GM12878 (cell line): ENCODE data around the gene THAP4. TPM values are rescaled to one million over a fixed set of nuclear protein-coding genes. Genes with fewer than 3 reads are reported as not detected.

Experiments used
- ATAC-seq: fragments of 200-7000 bp; cut with Tn5 transposase; 3 replicates; pipeline ENCODE4 v1.9.1; 2020; ENCODE audit warnings: mild to moderate bottlenecking, moderate library complexity
- BruUV-seq: library from RNA; stranded (reverse); fragments of 400-500 nt; replicated peaks from 2 replicates; lab custom pipeline; 2021; lab: Mats Ljungman, UMichigan
- CTCF ChIA-PET: fragments of 300-600 bp; sonication (Branson Sonifier 250); formaldehyde crosslinking; extraction: SDS; loops from one replicate; lab custom pipeline; 2021; ENCODE audit warnings: inconsistent platforms; lab: Yijun Ruan, JAX
- POLR2A ChIA-PET: fragments of 350-600 bp; formaldehyde crosslinking; extraction: SDS; loops from one replicate; lab custom pipeline; 2021; ENCODE audit warnings: inconsistent platforms; lab: Charles Lee
- RAD21 ChIA-PET: fragments of 300-600 bp; sonication (Branson Sonifier 250); formaldehyde crosslinking; loops from one replicate; lab custom pipeline; 2023; ENCODE audit warnings: antibody characterized with exemption; ENCODE audit not compliant: unreplicated experiment; lab: Charles Lee
- SMC1A ChIA-PET: fragments of 300-600 bp; sonication (Branson Sonifier 250); formaldehyde crosslinking; loops from one replicate; lab custom pipeline; 2023; ENCODE audit not compliant: unreplicated experiment, uncharacterized antibody; lab: Charles Lee
- DNase-seq: peaks from one replicate; pipeline ENCODE4 v3.0.0-alpha.2; 2011; ENCODE audit warnings: low read depth, low spot score
- FAIRE-seq: peaks from 3 replicates; lab custom pipeline; 2011; peaks lifted over from hg19 to GRCh38; lab: Jason Lieb, UNC
- H2AFZ ChIP-seq: 2 replicates; pipeline ENCODE4 v1.6.0; 2011; ENCODE audit warnings: low read depth, low read length, control low read depth; ENCODE audit not compliant: control insufficient read depth
- H3K27ac ChIP-seq: 2 replicates; pipeline ENCODE4 v1.5.1; 2011; ENCODE audit warnings: control low read depth; ENCODE audit not compliant: control insufficient read depth, insufficient read depth
- H3K27me3 ChIP-seq, 2 experiments: replicated peaks in 1 of 2; 2 replicates each; pipeline versions ENCODE4 v1.6.0 to v1.6.1; 2011; ENCODE audit warnings: low read length in 1 of 2; ENCODE audit not compliant: control insufficient read depth in 2 of 2, insufficient read depth in 2 of 2
- H3K36me3 ChIP-seq, 2 experiments: 2 replicates each; pipeline ENCODE4 v1.5.1; 2011; ENCODE audit warnings: low read length in 1 of 2; ENCODE audit not compliant: control insufficient read depth in 2 of 2, insufficient read depth in 2 of 2
- H3K4me1 ChIP-seq: 2 replicates; pipeline ENCODE4 v1.6.1; 2011; ENCODE audit warnings: mild to moderate bottlenecking, low read length, moderate library complexity, mixed read lengths; ENCODE audit not compliant: control insufficient read depth, insufficient read depth
- H3K4me2 ChIP-seq: 2 replicates; pipeline ENCODE4 v1.6.0; 2011; ENCODE audit warnings: control low read depth; ENCODE audit not compliant: control insufficient read depth, insufficient read depth
- H3K4me3 ChIP-seq: fragments of 200-600 bp; sonication (generic); 2 replicates; pipeline ENCODE4 v1.5.1; 2016
- H3K79me2 ChIP-seq: 2 replicates; pipeline ENCODE4 v1.6.0; 2011; ENCODE audit warnings: low read length; ENCODE audit not compliant: control insufficient read depth, insufficient read depth
- H3K9ac ChIP-seq: 2 replicates; pipeline ENCODE4 v1.8.0; 2011; ENCODE audit warnings: low read length, control low read depth, mixed read lengths; ENCODE audit not compliant: control insufficient read depth, insufficient read depth
- H3K9me3 ChIP-seq: replicated peaks from 3 replicates; pipeline ENCODE4 v1.5.1; 2011; ENCODE audit warnings: mild to moderate bottlenecking, low read length; ENCODE audit not compliant: control insufficient read depth, insufficient read depth
- H4K20me1 ChIP-seq: 2 replicates; pipeline ENCODE4 v1.6.0; 2011; ENCODE audit not compliant: control insufficient read depth, insufficient read depth
- BMI1 ChIP-seq: fragments of 450-650 bp; IDR thresholded peaks from 2 replicates; pipeline ENCODE4 v1.6.1; 2016; ENCODE audit warnings: mild to moderate bottlenecking, moderate library complexity, borderline replicate concordance
- PAX5 ChIP-seq: IDR thresholded peaks from 2 replicates; pipeline ENCODE4 v1.6.1; 2011; ENCODE audit warnings: low read depth, low read length, borderline replicate concordance
- RAD21 ChIP-seq: IDR thresholded peaks from 2 replicates; pipeline ENCODE4 v1.6.1; 2011; ENCODE audit warnings: mild to moderate bottlenecking, low read depth, low read length, moderate library complexity; ENCODE audit not compliant: insufficient read depth
- WGBS: methylation state at CpG from one replicate; pipeline ENCODE4 v1.1.6; 2016; ENCODE audit warnings: low lambda C conversion rate; ENCODE audit not compliant: insufficient replicate concordance, insufficient coverage; ENCODE audit errors: missing lambda C conversion rate; 5-methylcytosine and 5-hydroxymethylcytosine counted together
- in situ Hi-C: fragments of 300-500 bp; cut with MboI; formaldehyde crosslinking; loops from 9 replicates; pipeline ENCODE4 v1.14.3; 2018; ENCODE audit warnings: mixed read lengths
- intact Hi-C: fragments of 100-400 bp; cut with micrococcal nuclease; formaldehyde crosslinking; loops from one replicate; pipeline ENCODE4 v1.14.2; 2022; ENCODE audit not compliant: unreplicated experiment
- polyA plus RNA-seq, 11 experiments: library from polyadenylated mRNA; depleted of rRNA in 4 of 11; unstranded in 6 of 11; stranded (reverse) in 5 of 11; fragments of >200 nt; fragmentation: Nextera tagmentation in 4 of 11; fragmentation: Illumina TruSeq in 1 of 11; extraction: Ambion mirVana in 4 of 11; extraction: Trizol in 1 of 11; gene quantifications; 1 replicate in 1 of 11; 2 replicates in 10 of 11; pipeline versions ENCODE4 v1.2.1 to v1.2.3, GENCODE V29; 2011 to 2016; ENCODE audit warnings: inconsistent platforms in 2 of 11, missing spikeins in 2 of 11, low read depth in 1 of 11
- total RNA-seq, 4 experiments: library from RNA; depleted of rRNA in 3 of 4; stranded (reverse); fragments of >200 nt in 3 of 4; fragmentation: Illumina TruSeq in 1 of 4; extraction: Trizol in 1 of 4; gene quantifications; 2 replicates each; pipeline versions ENCODE4 v1.2.1 to v1.2.3, GENCODE V29; 2013 to 2021
- TF ChIP-seq, protein P1 (sequence below): fragments of 450-650 bp; formaldehyde crosslinking; IDR thresholded peaks from 2 replicates; pipeline ENCODE4 v1.4.0; 2022; ENCODE audit warnings: mild to moderate bottlenecking, moderate library complexity
- TF ChIP-seq, protein P2 (sequence below), 3 experiments: IDR thresholded peaks in 2 of 3; conservative IDR thresholded peaks in 1 of 3; 2 replicates each; pipeline ENCODE4 v1.5.1; 2011; ENCODE audit warnings: low read depth in 3 of 3, low read length in 3 of 3, mild to moderate bottlenecking in 3 of 3, control low read depth in 2 of 3, moderate library complexity in 2 of 3, inconsistent platforms in 1 of 3, mixed read lengths in 1 of 3; ENCODE audit not compliant: control insufficient read depth in 2 of 3, insufficient read depth in 1 of 3; ENCODE audit errors: extremely low read depth in 1 of 3
- TF ChIP-seq, protein P3 (sequence below): IDR thresholded peaks from 2 replicates; pipeline ENCODE4 v1.6.1; 2011; ENCODE audit warnings: low read depth, low read length, improper control_type of control experiment, borderline replicate concordance
- TF ChIP-seq, protein P4 (sequence below): fragments of 450-650 bp; IDR thresholded peaks from 2 replicates; pipeline ENCODE4 v1.6.1; 2017; ENCODE audit warnings: mild to moderate bottlenecking, low read depth, inconsistent platforms; ENCODE audit not compliant: poor library complexity, severe bottlenecking
- TF ChIP-seq, protein P5 (sequence below): IDR thresholded peaks from 2 replicates; pipeline ENCODE4 v1.6.1; 2012; ENCODE audit warnings: improper control_type of control experiment, low read depth, low read length; ENCODE audit not compliant: insufficient replicate concordance

The THAP4 gene
- total and polyA plus RNA-seq, 10 of the 15 experiments (the other 5 are each of a cell fraction or from before 2014, with no cell fraction given) = 12.9 to 67.7 (median 44.5) TPM

DNA sequence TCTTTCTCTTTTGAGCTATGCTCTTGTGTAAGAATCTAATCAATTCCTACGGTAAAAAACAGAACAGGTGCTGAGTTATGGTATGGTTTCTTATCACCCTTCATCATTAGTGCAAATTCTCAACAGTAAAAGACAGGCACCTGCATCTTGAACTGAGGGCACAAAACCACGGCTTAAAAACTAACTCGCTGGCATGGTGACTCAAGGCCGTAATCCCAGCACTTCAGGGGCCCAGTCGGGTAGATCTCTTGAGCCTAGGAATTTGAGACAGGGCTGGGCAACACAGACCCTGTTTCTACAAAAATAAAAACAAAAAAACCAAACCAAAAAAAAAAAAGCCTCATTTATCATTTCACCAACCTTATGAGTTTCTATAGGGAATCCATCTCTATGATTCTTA, 33.3 kb downstream of the THAP4 start:
- H3K79me2 ChIP-seq = no peaks in the 10 kb centered on the region
- CTCF ChIA-PET = no interaction called here
- in situ Hi-C loops = no loop called here
- no peaks in the 10 kb centered on the region for H3K9me3 ChIP-seq
- H3K4me2 ChIP-seq = no peak overlapping the region
- 88% methylated on average over 5 of the region's 5 CpGs for WGBS
- H4K20me1 ChIP-seq = no peaks in the 10 kb centered on the region
- no peak overlapping the region for H3K4me3 ChIP-seq
- peaks cover 10 to 22% of the 10 kb centered on the region in 2 experiments; a peak in 3 of 4 replicates for H3K36me3 ChIP-seq
- no peak overlapping the region for H3K9ac ChIP-seq
- TF ChIP-seq BMI1 = no peak
- TF ChIP-seq, protein P1, sequence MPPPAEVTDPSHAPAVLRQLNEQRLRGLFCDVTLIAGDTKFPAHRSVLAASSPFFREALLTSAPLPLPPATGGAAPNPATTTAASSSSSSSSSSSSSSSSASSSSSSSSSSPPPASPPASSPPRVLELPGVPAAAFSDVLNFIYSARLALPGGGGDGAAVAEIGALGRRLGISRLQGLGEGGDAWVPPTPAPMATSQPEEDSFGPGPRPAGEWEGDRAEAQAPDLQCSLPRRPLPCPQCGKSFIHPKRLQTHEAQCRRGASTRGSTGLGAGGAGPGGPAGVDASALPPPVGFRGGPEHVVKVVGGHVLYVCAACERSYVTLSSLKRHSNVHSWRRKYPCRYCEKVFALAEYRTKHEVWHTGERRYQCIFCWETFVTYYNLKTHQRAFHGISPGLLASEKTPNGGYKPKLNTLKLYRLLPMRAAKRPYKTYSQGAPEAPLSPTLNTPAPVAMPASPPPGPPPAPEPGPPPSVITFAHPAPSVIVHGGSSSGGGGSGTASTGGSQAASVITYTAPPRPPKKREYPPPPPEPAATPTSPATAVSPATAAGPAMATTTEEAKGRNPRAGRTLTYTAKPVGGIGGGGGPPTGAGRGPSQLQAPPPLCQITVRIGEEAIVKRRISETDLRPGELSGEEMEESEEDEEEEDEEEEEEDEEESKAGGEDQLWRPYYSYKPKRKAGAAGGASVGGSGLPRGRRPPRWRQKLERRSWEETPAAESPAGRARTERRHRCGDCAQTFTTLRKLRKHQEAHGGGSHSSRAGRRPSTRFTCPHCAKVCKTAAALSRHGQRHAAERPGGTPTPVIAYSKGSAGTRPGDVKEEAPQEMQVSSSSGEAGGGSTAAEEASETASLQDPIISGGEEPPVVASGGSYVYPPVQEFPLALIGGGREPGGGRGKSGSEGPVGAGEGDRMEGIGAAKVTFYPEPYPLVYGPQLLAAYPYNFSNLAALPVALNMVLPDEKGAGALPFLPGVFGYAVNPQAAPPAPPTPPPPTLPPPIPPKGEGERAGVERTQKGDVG = no peak
- TF ChIP-seq RAD21 = no peak
- TF ChIP-seq, protein P2, sequence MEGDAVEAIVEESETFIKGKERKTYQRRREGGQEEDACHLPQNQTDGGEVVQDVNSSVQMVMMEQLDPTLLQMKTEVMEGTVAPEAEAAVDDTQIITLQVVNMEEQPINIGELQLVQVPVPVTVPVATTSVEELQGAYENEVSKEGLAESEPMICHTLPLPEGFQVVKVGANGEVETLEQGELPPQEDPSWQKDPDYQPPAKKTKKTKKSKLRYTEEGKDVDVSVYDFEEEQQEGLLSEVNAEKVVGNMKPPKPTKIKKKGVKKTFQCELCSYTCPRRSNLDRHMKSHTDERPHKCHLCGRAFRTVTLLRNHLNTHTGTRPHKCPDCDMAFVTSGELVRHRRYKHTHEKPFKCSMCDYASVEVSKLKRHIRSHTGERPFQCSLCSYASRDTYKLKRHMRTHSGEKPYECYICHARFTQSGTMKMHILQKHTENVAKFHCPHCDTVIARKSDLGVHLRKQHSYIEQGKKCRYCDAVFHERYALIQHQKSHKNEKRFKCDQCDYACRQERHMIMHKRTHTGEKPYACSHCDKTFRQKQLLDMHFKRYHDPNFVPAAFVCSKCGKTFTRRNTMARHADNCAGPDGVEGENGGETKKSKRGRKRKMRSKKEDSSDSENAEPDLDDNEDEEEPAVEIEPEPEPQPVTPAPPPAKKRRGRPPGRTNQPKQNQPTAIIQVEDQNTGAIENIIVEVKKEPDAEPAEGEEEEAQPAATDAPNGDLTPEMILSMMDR (IDR thresholded peaks at IDR 0.05 in 2 of 3, conservative IDR thresholded peaks at IDR 0.05 in 1 of 3; ENCODE audit: control insufficient read depth in 2 of 3, extremely low read depth in 1 of 3, insufficient read depth in 1 of 3, low read depth in 3 of 3, low read length in 3 of 3) = no peak
- TF ChIP-seq, protein P3, sequence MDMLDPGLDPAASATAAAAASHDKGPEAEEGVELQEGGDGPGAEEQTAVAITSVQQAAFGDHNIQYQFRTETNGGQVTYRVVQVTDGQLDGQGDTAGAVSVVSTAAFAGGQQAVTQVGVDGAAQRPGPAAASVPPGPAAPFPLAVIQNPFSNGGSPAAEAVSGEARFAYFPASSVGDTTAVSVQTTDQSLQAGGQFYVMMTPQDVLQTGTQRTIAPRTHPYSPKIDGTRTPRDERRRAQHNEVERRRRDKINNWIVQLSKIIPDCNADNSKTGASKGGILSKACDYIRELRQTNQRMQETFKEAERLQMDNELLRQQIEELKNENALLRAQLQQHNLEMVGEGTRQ = no peak
- TF ChIP-seq, protein P4, sequence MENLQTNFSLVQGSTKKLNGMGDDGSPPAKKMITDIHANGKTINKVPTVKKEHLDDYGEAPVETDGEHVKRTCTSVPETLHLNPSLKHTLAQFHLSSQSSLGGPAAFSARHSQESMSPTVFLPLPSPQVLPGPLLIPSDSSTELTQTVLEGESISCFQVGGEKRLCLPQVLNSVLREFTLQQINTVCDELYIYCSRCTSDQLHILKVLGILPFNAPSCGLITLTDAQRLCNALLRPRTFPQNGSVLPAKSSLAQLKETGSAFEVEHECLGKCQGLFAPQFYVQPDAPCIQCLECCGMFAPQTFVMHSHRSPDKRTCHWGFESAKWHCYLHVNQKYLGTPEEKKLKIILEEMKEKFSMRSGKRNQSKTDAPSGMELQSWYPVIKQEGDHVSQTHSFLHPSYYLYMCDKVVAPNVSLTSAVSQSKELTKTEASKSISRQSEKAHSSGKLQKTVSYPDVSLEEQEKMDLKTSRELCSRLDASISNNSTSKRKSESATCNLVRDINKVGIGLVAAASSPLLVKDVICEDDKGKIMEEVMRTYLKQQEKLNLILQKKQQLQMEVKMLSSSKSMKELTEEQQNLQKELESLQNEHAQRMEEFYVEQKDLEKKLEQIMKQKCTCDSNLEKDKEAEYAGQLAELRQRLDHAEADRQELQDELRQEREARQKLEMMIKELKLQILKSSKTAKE = no peak
- TF ChIP-seq, protein P5, sequence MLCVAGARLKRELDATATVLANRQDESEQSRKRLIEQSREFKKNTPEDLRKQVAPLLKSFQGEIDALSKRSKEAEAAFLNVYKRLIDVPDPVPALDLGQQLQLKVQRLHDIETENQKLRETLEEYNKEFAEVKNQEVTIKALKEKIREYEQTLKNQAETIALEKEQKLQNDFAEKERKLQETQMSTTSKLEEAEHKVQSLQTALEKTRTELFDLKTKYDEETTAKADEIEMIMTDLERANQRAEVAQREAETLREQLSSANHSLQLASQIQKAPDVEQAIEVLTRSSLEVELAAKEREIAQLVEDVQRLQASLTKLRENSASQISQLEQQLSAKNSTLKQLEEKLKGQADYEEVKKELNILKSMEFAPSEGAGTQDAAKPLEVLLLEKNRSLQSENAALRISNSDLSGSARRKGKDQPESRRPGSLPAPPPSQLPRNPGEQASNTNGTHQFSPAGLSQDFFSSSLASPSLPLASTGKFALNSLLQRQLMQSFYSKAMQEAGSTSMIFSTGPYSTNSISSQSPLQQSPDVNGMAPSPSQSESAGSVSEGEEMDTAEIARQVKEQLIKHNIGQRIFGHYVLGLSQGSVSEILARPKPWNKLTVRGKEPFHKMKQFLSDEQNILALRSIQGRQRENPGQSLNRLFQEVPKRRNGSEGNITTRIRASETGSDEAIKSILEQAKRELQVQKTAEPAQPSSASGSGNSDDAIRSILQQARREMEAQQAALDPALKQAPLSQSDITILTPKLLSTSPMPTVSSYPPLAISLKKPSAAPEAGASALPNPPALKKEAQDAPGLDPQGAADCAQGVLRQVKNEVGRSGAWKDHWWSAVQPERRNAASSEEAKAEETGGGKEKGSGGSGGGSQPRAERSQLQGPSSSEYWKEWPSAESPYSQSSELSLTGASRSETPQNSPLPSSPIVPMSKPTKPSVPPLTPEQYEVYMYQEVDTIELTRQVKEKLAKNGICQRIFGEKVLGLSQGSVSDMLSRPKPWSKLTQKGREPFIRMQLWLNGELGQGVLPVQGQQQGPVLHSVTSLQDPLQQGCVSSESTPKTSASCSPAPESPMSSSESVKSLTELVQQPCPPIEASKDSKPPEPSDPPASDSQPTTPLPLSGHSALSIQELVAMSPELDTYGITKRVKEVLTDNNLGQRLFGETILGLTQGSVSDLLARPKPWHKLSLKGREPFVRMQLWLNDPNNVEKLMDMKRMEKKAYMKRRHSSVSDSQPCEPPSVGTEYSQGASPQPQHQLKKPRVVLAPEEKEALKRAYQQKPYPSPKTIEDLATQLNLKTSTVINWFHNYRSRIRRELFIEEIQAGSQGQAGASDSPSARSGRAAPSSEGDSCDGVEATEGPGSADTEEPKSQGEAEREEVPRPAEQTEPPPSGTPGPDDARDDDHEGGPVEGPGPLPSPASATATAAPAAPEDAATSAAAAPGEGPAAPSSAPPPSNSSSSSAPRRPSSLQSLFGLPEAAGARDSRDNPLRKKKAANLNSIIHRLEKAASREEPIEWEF = no peak
- no peak for TF ChIP-seq PAX5
- TF ChIP-seq, all 136 proteins: peak for 0
- no peak overlapping the region for H3K27ac ChIP-seq
- ATAC-seq (no peak), DNase-seq (no peak), FAIRE-seq (no peak)
- ChIA-PET POLR2A (no interaction called here), RAD21 (no interaction called here), SMC1A (no interaction called here)
- no TSS peak for BruUV-seq
- H3K4me1 ChIP-seq = no peaks in the 10 kb centered on the region
- no peak overlapping the region for H2AFZ ChIP-seq
- intact Hi-C loops = no loop called here
- H3K27me3 ChIP-seq = no peaks in the 10 kb centered on the region
